Left lung (tissue), 10 donors: ENCODE results near the gene CCDC116. TPM values are rescaled to one million over a fixed set of nuclear protein-coding genes. Genes with fewer than 3 reads are reported as not detected.

Source experiments
- ATAC-seq: fragments of 200-7000 bp; cut with Tn5 transposase; one replicate; pipeline ENCODE4 v1.9.1; 2020; ENCODE audit warnings: moderate library complexity
- DNase-seq, 4 donors: peaks; one replicate each; pipeline ENCODE4 v3.0.0-alpha.2; 2013 to 2020
- H3K27ac ChIP-seq, 2 donors: fragments of 200-600 bp; sonication (generic) in 1 of 2; one replicate each; pipeline versions ENCODE4 v1.5.0 to v1.8.0; 2020 to 2021
- H3K27me3 ChIP-seq, 2 donors: fragments of 200-600 bp; sonication (generic) in 1 of 2; one replicate each; pipeline versions ENCODE4 v1.5.0 to v1.8.0; 2020 to 2021
- H3K36me3 ChIP-seq, 2 donors: fragments of 200-600 bp; sonication (generic) in 1 of 2; one replicate each; pipeline versions ENCODE4 v1.5.0 to v1.8.0; 2020 to 2021
- H3K4me1 ChIP-seq, 2 donors: fragments of 200-600 bp; one replicate each; pipeline ENCODE4 v1.8.0; 2021
- H3K4me3 ChIP-seq, 2 donors: fragments of 200-600 bp; sonication (generic) in 1 of 2; one replicate each; pipeline versions ENCODE4 v1.5.0 to v1.8.0; 2020 to 2021; ENCODE audit warnings: mild to moderate bottlenecking in 1 of 2
- H3K9me3 ChIP-seq, 2 donors: fragments of 200-600 bp; sonication (generic) in 1 of 2; one replicate each; pipeline versions ENCODE4 v1.5.0 to v1.8.0; 2020 to 2021
- intact Hi-C, 2 donors: fragments of 100-400 bp; cut with DNase I; formaldehyde crosslinking; loops; one replicate each; pipeline versions ENCODE4 v1.11.2 to v1.14.2; 2022
- polyA plus RNA-seq, 6 donors: library from polyadenylated mRNA; unstranded; fragments of 120-200 nt; gene quantifications; one replicate each; pipeline ENCODE4 v1.2.1, GENCODE V29; 2013; ENCODE audit not compliant: insufficient read length in 6 of 6
- total RNA-seq, 2 donors: library from RNA; stranded (reverse); fragmentation: NEBNext Ultra II Directional; extraction: Animal tissue kit (Norgen Biotek cat#: 25700); gene quantifications; one replicate each; pipeline ENCODE4 v1.2.1, GENCODE V29; 2021
- TF ChIP-seq, protein P1 (sequence below), 2 donors: fragments of 200-600 bp; sonication (generic) in 1 of 2; IDR thresholded peaks; one replicate each; pipeline versions ENCODE4 v1.5.0 to v1.8.0; 2021; ENCODE audit warnings: antibody characterized with exemption in 2 of 2
- donor health status: DM: no; HTN: yes; CAD: no.
- donor health status: DM: no; HTN: no; CAD: no.

Gene CCDC116
- total and polyA plus RNA-seq, 8 donors, result 0.26 to 1.1 (median 0.85) TPM

DNA sequence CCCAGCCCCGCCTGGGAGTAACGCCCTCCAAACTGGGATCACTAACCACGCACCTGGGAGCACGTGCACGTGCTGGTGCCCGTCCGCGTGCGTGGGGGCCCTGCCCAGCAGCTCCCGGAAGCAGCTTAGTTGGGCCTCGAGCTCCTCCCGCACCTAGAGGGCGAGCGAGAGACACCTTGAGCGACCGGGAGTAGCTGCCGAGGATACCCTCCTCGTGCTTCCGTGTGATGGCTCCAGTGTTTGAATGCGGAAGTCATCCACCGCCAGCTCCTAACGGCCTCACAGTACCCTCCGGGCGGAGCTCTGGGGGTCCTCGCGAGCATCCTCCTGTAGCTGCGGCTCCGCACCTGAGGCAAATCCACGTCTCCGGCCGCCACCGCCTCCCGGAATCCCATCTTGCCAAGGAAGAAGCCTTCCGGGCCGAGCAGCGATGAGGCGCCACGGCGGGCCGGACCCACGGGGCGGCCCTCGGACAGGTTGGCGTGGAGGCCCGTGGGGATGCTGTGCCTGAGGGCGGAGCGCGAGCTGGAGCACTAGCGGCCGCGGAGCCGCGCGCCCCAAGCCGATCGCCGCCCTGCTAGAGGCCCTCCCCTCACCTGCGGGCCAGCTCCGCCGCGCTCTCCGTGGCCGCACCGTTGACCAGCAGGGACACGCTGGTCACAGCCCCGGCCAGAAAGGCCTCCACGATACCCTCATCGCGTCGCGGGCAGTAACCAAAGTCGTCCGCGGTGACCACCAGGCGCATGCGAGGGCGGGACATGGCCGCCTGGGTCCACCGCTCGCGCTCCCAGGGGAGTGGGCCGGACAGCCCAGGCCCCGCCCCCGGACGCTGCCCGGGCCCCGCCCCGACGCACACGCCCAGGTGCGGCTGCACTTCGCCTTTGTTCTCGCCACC is 3.1 kb upstream of the CCDC116 start, which contains the start of gene YDJC:
YDJC (minus strand) TSS at position 768 of the 895 bp plus-strand sequence; CDS start at position 760, 8 bp downstream.
- H3K4me1 ChIP-seq, result peaks cover 0 to 40% of the 10 kb centered on the region in 2 donors
- H3K9me3 ChIP-seq, result no peaks in the 10 kb centered on the region
- peak within 1 kb of the TSS; percentile 8 to 83 for H3K27ac ChIP-seq
- DNase-seq, result peak; percentile 87 to 99 (median 94)
- ATAC-seq, result peak; percentile 98
- intact Hi-C loops, result no loop called here
- peak within 1 kb of the TSS; percentile 90 to 93 for H3K4me3 ChIP-seq
- peaks cover 0 to 16% of the 10 kb centered on the region in 2 donors for H3K36me3 ChIP-seq
- H3K27me3 ChIP-seq, result no peaks in the 10 kb centered on the region
- TF ChIP-seq, protein P1, sequence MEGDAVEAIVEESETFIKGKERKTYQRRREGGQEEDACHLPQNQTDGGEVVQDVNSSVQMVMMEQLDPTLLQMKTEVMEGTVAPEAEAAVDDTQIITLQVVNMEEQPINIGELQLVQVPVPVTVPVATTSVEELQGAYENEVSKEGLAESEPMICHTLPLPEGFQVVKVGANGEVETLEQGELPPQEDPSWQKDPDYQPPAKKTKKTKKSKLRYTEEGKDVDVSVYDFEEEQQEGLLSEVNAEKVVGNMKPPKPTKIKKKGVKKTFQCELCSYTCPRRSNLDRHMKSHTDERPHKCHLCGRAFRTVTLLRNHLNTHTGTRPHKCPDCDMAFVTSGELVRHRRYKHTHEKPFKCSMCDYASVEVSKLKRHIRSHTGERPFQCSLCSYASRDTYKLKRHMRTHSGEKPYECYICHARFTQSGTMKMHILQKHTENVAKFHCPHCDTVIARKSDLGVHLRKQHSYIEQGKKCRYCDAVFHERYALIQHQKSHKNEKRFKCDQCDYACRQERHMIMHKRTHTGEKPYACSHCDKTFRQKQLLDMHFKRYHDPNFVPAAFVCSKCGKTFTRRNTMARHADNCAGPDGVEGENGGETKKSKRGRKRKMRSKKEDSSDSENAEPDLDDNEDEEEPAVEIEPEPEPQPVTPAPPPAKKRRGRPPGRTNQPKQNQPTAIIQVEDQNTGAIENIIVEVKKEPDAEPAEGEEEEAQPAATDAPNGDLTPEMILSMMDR (IDR thresholded peaks at IDR 0.05), result no peak

DNA sequence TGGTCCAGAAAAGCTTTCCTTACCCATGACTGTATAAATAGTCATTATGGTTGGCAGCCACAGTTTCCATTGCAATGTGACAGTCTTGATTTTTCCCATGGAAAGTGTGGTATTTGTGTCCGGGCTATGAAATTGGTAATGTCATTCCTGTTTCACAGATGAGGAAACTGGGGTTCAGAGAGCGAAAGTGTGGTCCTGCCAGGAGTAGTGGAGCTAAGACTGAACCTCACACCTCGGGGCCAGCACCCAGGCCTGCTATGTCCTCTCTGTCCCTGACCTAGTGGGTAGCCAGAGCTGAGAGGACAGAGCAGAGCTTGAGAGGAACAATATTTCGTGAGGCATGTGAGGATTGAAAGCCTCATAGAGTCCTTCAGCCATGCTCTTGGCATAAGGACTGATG is 1.5 kb upstream of the CCDC116 start:
- intact Hi-C loops, result no loop called here
- no peak overlapping the region for H3K27ac ChIP-seq
- DNase-seq, result peak in 1 of 4 donors; percentile 31
- no peak for ATAC-seq
- TF ChIP-seq, protein P1 (IDR thresholded peaks at IDR 0.05), result no peak
- peaks cover 0 to 16% of the 10 kb centered on the region in 2 donors for H3K36me3 ChIP-seq
- no peak overlapping the region for H3K4me3 ChIP-seq
- H3K9me3 ChIP-seq, result no peaks in the 10 kb centered on the region
- H3K27me3 ChIP-seq, result no peaks in the 10 kb centered on the region
- H3K4me1 ChIP-seq, result peaks cover 0 to 31% of the 10 kb centered on the region in 2 donors

DNA sequence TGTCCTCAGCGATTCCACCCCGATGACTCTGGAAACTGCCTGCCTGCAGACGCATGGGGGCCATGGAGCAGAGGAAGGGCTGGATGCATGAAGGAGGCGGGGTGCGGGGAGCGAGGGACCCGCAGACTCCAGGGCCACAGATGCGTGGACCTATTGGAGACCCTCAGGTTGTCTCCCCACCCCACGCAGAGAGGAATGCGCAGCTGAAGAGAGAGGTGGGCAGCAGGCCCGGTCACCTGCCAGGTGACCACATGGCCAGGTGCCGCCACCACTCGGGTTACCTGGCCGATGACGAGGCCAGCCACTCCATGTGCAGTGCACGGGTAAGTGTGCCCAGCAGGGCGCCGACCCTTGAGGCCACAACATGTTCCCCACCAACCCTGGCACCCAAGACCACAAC is 371 bp downstream of the CCDC116 start:
- peaks cover 0 to 7% of the 10 kb centered on the region in 2 donors for H3K36me3 ChIP-seq
- intact Hi-C loops, result no loop called here
- ATAC-seq (no peak), DNase-seq (peak in 1 of 4 donors; percentile 66)
- peaks cover 0 to 21% of the 10 kb centered on the region in 2 donors for H3K4me1 ChIP-seq
- no peaks in the 10 kb centered on the region for H3K9me3 ChIP-seq
- H3K27me3 ChIP-seq, result no peaks in the 10 kb centered on the region
- no peak overlapping the region for H3K27ac ChIP-seq
- TF ChIP-seq, protein P1 (IDR thresholded peaks at IDR 0.05), result no peak
- H3K4me3 ChIP-seq, result no peak overlapping the region

DNA sequence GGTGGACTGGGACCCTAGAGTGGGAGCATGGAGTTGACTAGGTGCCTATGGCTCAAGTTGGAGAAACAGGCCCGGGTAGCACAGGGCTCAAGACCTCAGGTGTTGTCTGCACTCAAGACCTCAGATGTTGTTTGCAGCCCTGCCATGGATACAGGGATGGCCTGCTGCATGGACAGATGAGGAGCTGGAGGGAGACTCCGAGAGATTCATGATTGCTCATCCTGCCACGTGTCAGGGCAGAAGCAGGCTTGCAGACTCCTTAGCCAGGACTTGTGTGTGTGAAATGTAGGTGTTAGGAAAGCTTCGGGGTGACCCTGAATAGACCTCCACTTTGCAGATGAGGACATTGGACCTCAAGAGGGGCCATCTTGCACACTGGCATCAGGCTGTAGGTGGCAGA is 921 bp downstream of the CCDC116 start:
- intact Hi-C loops, result no loop called here
- H3K36me3 ChIP-seq, result peaks cover 0 to 1% of the 10 kb centered on the region in 2 donors
- no peak overlapping the region for H3K27ac ChIP-seq
- TF ChIP-seq, protein P1 (IDR thresholded peaks at IDR 0.05), result no peak
- H3K4me1 ChIP-seq, result peaks cover 0 to 16% of the 10 kb centered on the region in 2 donors
- no peaks in the 10 kb centered on the region for H3K9me3 ChIP-seq
- DNase-seq, result peak in 1 of 4 donors; percentile 15
- ATAC-seq, result no peak
- H3K27me3 ChIP-seq, result no peaks in the 10 kb centered on the region
- H3K4me3 ChIP-seq, result no peak overlapping the region

DNA sequence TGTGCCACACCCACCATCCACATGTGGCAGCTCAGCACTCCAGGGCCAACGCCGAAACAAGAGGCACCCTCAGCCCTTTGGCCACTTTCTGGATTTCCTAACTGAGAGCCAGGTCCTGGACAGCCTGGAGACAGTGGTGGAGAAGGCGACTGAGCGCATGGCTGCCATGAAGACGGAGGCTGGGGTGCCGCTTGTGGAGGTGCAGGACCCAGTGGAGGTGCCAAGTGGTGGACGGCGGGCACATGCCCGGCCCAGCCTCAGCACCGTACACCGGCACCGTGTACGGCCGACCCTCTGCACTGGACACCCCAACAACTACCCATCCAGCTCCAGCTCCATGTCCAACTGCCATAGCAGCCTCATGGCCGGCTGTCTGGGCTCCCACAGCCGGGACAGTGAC is 1.5 kb downstream of the CCDC116 start:
- Histone ChIP-seq H3K36me3 (no peaks in the 10 kb centered on the region), H3K4me3 (no peak overlapping the region), H3K27ac (no peak overlapping the region), H3K9me3 (no peaks in the 10 kb centered on the region), H3K27me3 (no peaks in the 10 kb centered on the region), H3K4me1 (peaks cover 0 to 10% of the 10 kb centered on the region in 2 donors)
- no peak for ATAC-seq
- peak in 1 of 4 donors; percentile 62 for DNase-seq
- intact Hi-C loops, result no loop called here
- TF ChIP-seq, protein P1 (IDR thresholded peaks at IDR 0.05), result no peak
